DMS53 (cell line): ENCODE measurements around the gene CPEB4.

Experiments used
- DNase-seq: peaks from one replicate; lab custom pipeline; 2025; lab: John Stamatoyannopoulos, UW

Gene CPEB4

DNA sequence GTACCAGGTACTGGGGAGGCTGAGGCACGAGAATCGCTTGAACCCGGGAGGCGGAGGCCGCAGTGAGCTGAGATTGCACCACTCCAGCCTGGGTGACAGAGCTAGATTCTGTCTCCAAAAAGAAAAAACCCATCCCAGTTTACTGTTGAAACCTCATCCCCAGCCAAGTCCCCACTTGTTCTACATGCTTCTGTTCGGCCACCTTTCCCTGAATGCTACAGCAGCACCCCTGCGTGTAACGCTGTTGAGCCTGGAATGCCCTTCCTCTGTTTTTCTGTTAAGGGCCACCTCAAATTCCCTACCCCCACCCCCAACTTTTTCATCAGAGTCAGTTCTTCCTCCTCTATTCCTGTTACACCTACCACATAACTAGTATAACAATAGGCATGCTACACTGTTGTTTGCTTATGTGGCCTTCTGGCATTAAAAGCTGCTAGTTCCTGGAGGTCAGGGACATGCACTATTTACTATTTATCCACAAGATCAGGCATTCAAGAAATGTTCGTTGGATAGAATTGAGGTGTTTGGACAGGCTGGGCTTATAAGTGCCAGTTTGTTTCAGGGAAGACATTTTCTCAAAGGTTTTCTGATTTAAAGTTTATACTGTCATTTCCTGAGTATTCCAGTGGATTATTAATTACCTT is 53.7 kb downstream of the CPEB4 start:
- DNase-seq, result peak; percentile 74

DNA sequence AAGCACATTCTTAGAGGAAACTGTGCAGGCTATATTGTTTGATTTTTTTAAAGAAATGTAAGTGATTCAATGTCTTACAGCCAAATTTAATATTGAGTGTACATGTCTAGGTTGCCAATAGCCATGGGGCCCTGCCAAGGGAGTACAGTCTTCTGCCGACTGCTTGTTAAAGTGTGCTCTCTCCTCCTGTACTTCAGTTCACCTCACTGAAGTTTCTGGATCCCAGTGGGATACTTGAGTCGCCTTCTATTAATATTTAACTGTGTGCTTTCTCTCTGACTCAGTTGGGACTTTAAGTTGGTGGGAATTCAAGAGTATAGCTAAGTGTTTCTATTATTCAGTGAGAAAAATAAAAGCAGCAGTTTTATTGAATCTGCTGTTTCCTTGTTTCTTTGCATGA is 56.4 kb downstream of the CPEB4 start:
- DNase-seq, result no peak

DNA sequence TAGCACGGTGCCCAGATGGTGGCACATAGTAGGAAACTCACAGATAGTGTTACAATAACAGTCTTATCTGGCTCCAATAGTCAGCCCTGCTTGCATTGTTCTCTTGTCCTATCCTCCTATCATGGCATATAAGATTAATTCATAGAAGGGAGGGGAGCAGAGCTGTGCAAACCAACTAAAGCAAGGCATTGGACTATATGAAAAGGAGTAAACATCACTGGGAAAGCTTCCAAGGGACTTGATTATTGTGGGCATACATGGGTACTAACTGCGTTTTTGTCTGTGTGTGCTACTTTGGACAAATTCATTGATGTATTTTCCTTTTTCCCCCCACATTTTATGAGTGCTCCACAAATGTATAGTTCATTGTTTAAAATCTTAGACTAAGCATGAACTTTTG is 57.0 kb downstream of the CPEB4 start:
- DNase-seq, result no peak

DNA sequence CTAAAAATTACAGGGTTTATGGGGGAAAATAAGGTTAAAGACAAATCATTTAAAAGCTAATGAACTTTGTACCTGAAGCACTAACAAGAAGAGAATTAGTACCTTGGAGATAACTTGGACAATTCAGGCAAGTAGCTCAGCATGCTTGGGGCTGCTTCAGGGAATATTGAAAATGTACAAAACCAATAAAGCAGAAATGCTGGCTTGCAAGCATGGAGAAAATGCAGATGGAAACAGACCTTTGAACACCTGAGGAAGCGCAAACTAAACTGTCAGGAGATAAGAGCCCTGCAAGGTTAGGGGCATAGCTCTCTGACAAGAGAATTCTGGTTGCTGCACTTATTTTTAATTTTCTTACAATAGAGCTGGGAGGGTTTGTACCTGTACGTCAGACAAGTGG is 58.2 kb downstream of the CPEB4 start:
- DNase-seq, result no peak

DNA sequence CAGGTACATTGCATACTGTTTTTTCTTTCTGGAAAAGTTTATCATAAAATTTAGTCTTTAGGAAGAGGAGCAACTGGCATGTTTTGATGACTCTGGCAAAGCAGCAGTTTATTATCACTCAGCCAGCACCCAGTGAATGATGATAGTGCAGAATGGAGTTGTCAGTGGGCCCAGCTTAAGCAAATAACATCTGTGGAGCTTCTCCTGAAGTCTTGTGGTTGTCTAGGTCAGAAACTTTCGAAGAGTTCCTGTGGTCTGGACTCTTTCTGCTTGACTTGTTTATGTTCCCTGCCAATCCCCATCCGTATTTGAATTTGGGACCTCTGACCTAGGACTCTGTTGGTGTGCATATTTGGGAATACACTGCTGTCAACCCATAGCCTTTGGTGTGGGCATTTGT is 62.7 kb downstream of the CPEB4 start:
- DNase-seq, result no peak

DNA sequence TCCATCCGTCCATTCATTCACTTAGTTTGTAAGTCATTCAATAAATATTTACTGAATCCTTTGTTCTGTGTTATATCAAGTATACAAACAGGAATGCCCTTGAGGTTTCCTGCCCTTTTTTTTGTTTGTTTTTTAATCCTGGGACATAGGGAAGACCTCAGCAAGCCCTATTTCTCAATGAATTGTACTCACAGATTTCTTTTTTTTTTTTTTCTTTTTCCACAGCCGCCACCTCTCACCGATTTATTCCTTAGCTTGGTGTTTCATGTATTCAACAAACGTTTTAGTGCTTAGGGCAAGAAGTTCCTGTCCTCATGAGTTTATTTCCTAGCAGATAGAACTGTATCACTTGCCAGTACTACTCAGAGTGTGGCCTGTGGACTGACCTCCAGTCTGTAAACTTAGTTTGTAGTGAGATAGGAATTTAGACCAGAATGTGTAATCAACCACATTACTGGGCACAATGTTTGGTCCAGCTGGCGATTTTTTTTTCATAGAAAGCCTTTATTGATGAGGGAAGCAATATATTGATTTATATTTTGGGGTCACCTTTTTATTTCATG is 65.5 kb downstream of the CPEB4 start:
- peak; percentile 83 for DNase-seq

DNA sequence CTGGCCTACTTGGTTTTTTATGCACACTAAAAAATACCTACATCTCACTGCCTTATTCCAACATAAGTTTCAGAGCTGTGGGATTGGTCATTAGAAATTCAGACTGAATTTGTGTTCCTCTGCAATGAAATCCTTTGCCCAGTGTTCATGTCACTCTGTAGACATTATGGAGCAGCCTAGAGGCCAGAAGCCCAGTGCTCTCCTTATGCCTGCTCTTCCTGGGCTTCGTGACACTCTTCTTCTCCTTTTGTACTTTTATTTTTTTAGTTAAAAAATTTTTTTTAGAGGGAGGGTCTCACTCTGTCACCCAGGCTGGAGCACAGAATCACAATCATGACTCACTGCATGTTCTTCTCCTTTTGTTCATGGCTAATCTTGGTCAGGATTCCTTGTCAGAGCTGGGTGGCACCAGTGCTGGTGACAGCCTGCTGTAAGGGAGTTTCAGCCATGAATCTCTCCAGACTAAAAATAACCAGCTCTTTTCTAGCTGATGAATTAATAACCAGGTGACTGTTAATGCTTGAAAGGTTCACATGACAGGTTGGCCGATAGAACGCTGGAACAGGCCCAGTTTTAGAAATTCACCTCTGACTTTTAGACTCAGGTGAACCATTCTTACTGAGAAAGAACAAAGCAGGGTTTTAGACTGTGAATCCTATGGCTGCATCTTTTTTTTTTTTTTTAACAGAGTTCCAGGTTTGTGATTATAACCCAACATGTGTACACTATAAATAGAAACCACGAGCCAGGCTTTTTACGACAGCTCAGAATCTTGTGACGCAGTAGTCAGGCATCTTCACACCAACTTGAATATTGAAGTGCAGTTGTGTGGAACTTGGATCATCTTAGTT is 66.7 kb downstream of the CPEB4 start:
- no peak for DNase-seq

DNA sequence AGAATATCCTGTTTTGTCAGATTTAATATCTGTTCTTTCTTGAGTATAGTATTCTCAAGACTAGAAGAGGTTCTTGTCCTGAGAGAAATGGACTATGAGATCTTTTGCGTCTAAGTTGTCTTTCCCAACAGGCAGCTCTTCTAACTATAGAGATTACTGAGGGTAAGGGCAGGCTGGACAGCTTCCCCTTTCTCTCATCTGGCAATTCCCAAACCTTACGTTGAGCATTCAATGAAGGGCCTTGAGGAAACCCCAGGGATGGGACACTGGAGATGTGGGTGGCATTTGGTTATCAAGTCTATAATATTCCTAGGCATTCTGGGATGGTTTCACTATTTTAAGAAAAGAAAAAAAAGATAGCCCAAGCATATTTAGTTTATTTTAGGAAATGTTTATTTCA is 72.8 kb downstream of the CPEB4 start:
- no peak for DNase-seq

DNA sequence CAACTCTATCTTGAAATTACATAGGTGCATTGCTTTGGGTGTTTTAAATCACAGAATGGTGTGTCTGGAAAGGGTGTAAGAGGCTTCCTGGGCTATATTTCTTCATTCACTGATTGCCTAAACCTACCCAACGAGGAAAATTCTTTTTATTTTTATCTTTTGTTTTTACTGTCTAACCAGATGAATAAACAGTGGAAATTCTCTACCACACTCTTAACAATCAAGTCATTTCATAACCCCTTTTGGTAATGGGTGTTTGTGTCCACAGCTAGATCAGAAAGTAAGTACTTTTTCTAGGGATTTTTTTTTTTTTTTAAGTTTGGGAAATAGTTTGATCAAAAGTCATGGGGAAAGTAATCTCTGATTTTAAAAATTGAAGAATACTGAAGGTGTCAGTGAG is 73.3 kb downstream of the CPEB4 start:
- DNase-seq, result no peak

DNA sequence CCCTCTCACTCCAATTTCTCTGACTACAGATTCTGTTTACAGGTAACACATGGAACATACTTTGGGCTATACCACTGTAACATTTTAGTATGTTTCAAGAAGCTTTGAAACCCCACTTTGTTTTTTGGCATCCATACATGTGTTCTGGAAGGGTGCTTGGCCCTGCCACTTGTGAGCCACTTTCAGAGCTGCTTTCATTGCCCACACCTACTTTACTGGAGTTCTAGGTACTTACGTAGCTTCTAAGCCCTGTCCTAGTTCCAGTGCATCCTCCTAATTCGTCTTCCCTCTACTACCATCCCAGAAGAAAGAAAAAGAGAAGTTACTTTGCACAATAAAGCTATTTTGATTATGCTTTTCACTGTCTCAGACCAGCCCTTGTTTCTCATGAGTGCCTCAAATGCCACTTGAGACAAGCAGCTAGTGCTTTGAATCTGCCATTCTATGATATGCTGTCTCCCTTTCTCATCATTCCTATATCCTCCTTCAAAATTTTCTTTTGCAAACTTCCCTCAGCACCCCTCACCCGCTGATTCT is 74.4 kb downstream of the CPEB4 start:
- DNase-seq, result peak; percentile 34

DNA sequence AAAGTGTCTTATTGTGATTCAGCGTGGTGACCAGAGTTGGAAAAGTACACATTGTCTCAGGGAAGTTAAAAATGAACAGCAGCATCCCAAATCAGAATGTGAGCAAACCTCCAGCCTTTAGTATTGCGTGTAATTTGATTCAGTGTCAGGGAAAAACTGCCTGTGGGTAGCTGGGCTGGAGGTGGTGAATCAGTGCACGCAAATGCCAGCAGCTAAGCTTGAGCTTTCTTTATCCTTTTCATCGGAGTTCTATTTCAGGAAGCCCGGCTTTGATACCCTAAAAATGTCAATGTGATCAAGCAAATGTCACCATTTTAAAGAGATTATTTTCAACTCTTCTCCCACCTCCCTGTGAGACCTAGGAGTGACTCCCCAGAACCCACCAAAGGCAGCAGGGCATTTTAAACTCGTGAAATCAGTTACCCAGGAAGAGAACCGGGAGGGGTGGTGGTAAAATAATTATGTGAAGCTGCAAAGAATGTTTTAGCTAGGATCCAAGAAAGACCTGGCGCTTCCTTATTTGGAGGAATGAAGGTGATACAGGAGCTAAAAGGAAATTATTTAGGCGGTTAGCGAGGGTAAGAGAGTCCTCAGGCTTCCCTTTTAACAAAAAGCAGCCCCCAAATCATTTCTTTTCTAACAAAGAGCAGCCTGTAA is 75.2 kb downstream of the CPEB4 start:
- DNase-seq, result peak; percentile 63

DNA sequence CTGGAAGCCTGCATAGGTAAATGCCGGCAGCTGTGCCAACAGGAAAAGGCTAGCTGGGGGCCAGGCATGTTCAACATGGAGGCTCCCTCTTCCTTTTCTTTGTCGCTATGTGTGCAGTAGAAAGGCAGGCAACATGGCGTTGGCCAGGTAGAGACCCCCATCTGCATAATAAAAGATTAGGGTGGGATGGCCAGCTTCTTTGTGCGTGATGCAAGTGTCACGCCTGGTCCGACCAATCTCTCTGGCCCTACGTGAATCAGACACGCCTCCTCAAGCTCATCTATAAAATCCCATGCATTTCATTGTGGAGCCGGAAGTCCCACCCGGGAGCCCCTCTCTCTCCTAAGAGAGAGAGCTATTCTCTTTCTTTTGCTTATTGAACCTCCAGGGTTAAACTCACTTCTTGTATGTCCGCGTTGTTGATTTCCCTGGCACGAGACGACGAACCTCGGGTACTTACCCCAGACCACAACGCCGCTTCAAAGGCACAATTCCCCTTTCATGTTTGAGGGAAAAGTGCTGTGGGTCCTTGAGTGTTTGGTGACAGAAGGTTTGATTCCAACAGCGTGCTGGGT is 75.8 kb downstream of the CPEB4 start:
- DNase-seq, result peak; percentile 90

DNA sequence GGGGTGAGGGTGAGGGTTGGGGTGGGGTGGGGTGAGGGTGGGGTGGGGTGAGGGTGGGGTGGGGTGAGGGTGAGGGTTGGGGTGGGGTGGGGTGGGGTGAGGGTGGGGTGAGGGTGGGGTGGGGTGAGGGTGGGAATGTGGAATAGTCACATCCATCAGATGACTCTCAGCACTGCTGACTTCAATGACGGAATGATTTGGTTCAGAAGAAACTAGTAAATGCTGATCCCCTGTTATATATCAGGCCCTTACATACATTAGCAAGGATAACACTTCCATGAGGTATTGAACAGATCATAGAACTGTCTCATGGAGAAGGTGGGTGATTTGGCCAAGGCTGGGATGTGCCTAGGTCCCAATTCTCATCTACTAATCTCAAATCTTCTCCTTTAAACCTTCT is 76.4 kb downstream of the CPEB4 start:
- peak; percentile 27 for DNase-seq

DNA sequence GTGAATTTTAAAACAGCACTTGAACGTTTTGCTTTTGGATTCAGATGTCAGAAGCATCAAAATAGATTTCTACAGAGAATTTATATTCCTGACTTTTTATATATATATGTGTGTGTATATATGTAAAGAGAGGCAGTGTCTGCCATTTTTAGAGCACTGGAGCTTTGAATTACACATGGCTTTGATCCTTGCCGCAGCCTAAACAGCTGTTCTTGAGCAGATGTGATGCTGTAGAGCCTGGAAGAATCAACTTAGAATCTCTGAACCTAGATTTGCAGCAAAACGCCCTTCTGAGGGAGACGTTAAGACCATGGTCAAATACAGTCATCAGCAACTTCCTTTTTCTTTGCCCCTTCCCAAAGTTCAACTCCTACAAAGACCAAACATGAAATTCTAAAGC is 79.1 kb downstream of the CPEB4 start:
- DNase-seq, result no peak

DNA sequence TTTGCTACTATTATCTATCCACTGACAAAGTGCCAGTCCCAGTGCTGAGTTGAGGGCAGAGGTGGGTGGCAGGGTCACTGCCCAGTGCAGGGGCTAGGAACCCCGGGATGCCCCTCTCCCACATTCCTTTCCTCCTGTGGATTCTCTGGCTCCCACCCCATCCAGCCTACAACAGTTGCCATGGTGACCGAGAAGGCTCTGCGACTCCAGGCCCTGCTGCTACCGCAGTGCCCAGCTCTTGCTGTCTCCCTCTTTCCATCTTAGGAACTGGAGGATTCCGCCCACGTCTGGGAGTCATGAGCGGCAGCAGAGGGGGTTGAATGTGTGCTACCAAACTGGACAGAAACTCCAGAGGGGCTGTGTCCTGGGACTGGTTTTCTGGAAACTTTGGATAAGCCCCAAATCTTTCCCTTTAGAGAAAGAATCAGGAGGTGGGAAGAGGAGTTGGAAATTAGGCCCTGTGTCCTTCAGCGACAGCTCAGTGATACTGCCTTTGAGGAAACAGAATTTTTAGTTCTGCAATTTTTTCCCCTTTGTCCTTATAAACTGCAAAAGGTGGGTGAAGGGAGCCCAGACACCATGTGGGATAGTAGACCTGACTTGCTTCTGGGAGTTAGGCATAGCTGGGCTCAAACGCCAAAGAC is 80.1 kb downstream of the CPEB4 start:
- no peak for DNase-seq

DNA sequence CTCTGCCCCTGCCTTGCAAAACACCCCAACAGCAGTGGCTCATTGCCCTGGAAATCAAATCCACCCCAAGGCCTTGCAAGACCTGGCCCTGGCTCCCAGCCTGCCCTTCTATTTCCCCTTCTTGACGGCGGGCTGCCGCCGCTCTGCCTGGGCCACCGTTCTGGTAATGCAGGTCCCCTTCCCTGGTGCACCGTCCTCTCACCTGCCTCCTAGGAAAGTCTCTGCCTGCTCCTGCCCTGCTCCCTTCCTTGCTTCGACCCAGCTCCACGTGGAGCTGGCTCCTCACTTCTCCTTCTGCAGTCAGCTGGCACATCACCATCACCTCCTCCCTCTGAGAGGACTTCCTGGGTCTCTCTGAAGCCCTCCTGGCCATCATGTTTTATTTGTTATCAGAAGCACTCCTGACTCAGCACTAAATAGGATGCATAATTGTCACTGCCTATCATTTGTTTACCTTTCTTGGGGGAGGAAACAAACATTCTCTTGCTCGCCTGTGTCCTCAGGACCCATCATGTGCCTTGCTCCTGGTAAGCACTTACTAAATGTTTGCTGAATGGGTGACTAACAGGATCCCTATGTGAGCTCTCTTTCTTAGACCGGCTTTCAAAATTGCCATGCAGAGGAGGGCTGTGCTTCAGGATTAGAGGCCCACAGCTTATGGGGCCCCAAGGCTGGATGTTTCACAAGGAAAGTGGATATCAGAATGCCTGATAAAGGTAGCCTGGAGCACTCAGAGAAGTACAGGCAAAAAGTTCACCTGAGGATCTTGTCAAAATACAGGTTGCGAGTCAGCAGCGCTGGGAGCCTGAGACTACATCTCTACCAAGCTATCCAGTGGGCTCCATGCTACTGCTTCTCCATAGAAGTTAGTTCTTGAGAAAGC is 81.3 kb downstream of the CPEB4 start:
- peak; percentile 90 for DNase-seq

DNA sequence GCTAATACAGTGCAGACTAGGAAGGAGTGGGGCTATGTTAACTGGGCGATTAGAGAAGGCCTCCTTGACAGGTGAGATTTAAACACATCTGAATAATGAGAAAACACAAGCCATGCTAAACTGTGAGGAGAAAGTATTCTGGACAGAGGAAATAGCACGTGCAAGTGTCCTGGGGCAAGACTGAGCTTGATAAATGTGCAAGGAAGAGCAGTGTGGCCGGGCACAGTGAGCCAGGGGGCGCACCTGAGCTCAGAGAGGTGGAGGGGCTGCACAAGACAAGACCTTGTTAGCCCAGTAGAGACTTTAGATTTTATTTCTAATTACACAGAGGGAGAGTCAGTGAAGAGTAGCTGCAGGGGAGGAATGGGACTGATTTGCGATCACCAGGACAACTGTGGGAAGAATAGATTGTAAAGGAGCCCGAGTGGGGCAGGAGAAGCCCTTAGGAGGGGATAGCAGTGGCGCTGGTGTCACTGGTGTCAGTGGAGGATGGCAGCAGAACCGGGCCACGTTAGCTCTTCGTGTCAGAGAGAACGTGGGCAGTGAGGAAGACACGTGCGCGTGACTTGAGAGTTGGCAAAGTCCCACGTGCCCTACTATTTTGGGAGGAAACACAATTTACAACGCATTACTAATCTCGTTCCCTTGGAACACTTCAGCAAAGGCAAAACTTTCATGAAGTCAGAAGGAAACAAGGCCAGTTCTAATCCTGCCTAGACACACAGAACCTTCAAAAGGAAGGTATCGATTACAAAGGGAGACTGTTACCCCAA is 82.9 kb downstream of the CPEB4 start:
- DNase-seq, result no peak

DNA sequence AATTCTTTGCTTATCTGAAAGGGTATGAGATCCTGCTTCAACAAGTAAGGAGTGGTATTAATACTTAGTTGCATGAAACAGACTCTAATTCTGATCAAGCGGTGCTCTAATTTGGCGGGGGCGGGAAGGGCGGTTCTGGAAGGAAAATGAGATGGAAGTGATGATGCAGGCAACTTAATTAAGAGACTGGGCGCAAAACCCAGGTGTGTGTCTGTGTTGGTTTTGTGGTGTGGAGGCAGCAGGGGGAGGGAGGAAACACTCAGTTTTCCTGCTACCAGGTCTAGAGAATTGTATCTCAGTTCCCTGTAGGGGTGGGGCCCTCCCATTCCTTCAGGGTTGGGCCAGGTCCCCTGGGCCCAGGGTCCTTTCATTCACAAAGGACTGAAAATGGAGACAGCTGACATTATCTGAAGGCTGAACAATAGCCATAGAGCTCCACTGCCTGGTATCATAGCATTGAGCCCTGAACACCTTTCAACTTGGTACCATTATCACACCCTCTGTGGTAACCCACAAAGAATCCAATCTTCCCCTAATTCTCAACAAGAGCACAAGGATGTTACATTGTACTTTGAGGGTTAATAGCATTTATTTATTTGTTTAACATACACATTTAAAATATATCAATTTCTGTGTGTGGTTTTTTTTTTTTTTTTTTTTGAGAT is 83.7 kb downstream of the CPEB4 start:
- DNase-seq, result no peak

DNA sequence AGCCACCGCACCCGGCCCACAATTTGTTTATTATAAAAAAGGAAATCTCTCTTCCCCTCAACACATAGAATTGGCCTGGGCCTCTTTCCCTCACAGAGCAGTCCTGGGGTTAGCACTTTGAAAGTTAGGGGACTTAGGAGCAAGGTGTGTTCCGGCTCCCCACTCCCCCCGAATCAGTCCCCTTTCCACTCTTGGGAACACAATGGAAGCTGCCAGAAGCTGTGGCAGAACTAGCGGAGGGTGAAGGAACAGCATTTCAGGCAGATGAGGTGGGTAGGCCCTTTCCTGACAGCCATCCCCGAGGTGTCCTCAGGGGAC is 84.4 kb downstream of the CPEB4 start:
- peak; percentile 73 for DNase-seq
